ENCODE measurements around the gene RTN4RL2.

The RTN4RL2 gene

DNA sequence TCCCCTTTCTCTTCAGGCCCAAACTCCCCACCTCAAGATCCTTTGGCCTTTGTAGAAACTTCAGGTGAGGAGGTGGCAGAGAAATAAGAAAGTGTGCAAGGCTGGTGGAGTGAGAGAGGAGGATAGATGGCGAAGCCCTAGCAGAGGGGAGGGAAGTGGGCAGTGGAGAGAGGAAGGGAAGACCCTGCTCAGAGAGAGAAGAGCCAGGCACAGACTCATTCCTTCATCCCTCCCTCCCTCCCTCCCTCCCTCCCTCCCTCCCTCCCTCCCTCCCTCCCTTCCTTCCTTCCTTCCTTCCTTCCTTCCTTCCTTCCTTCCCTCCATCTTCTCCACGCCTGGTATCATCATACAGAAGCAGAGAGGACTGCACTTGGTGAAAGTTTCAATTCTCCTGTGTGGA, 21.0 kb downstream of the RTN4RL2 start:
- DNase-seq (ENCODE audit: low read depth): no peak

DNA sequence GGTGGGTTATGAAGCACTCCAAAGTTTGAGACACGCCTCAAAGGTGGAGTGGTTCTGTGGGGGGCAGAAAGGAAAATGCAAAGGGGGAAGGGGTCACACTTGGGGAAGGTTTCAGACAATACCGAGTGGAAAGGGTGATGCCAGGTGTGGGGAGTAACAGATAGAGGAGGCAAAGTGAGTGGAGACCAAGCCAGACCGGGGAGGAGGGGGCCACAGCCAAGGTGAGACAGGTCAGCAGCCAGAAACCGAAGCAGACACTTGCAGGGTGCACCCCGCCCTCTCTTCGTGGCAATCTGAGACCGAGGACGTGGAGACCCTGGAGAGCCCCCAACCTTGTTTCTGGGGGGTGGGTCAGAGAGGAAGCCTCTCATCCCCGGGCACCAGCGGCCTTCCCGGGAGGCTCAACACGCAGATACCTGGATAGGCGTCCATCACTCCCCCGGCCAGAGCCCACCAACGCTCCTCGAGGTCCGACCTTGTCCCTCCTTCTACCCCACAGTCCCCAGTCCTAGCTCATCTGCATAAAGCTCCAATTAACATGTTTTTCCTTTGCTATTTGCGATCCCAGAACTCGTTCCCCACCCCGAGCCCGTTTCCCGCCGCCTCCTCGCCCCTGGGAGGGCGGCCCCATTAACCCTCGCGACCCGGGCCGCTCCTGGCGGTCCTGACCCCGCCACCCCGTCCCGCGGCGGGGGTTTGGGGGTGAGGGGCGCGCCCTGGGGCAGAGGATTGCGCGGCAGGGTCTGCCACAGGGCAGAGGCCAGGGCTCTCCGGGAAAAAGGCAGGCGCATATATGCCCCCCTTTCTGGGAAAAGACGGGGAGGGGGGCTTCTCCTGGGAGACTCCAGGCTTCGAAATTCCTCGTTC, 21.8 kb downstream of the RTN4RL2 start:
- DNase-seq (ENCODE audit: low read depth): no peak

DNA sequence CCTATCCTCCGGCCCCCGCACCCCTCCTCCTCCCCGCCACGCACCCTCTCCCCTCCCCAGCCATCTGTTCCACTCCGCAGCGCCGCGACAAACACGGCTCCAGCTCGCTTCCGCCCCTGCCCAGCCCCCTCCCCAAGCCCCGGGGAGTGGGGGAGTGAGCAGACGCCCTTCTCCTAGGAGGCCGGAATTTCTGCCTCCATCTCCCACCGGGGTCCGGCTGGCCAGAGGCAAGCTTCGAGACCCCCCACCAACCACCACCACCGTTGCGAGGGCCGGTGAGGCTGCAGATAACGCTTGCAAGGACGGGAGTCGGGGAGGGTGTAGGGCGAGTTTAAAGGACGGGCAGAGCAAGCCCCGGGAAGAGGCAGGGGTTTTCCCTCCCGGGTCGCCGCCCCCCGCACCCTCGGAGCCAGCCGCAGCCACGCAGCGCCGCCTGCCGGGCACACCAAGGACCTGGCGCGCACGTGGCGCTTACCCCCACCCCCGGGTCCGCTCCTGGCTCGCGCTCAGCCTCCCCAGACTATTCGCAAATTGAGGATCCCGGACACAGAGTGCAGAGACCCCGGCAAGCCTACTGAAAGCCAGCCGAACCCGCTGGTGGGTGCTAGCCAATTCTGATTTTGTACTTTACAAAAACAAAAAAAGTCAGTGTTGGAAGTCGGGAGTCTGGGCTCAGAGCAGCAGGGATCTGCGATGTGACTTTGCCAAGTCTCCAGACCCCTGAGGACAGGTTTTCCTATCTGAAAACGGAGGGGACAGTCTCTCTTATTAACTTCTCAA, 22.6 kb downstream of the RTN4RL2 start:
- DNase-seq (ENCODE audit: low read depth): no peak

DNA sequence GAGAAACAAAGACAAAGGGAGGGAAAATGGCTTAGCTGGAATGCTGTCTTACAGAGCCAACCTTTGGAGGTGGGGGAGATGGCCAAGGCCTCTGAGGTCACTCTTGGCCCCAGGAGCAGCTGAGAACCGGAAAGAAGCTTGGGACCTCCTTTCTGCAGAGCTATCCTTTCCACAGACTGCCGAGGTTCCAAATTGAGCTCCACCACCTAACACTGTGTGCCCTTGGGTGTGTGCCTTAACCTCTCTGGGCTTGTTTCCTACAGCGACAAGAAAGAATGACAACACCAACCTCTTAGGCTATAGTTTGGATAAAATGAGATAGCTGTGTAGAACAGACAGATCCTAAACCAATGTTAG, 23.2 kb downstream of the RTN4RL2 start:
- DNase-seq (ENCODE audit: low read depth): no peak

DNA sequence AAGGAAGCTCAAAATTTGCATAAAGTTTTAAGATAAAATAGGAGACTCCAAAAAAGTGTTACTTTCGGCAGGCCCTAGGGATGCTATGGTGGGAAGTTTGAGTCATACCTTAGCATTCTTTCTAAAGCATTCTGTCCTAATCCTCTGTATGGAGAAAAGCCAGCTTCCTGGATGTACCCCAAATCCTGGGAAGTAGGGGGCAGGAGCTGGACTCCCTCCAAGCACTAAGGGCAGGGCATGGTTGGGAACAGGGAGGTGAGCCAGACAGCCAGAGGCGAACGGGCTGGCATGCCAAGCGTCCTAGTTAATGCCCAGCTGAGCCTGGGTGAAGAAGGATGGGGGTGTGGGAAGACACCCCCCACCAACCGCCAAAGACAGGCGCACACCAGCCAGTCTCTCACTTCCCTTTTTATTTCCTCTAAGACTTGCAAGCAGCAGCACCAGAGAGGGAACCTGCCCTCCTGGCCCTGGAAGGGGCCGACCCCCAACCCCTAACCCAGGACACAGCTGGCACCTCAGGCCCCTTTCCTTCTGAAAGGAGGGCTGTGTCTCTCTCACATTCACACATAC, 23.9 kb downstream of the RTN4RL2 start:
- no peak for DNase-seq (ENCODE audit: low read depth)

DNA sequence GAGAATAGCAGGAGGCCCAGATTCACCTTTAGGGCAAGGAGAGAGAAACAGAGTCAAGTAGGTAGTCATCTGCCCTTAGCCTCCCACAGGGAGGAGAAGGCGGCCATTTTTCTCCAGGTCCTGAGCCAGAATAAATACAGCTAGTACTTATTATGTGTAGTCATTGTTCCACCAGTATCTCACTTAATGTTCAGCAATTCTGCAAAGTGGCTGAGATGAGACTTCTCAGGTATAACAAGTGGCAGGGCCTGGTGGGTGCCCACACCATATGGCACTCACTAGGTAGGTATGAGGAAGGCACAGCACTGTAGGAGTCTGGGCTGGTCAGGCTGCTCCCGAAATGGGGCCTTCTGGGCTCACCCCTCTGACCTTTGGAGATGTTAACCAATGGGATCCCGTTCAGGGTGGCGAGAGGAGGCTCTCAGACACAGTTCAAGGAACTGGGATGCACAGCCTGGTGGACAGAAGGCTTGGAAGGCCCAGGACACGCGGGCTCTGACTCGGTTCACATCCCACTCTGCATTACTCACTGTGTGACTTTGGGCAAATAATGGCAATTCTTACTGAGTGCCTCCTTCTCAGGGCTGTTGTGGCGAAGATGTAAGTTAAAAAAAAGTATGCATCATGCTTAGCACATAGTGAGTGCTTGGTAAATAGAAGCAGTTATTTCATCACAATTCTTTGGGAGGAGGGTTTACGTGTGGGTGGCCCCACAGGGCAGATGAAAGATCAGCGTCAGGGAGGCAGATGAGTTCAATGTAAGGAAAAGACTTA, 25.1 kb downstream of the RTN4RL2 start:
- DNase-seq (ENCODE audit: low read depth): no peak

DNA sequence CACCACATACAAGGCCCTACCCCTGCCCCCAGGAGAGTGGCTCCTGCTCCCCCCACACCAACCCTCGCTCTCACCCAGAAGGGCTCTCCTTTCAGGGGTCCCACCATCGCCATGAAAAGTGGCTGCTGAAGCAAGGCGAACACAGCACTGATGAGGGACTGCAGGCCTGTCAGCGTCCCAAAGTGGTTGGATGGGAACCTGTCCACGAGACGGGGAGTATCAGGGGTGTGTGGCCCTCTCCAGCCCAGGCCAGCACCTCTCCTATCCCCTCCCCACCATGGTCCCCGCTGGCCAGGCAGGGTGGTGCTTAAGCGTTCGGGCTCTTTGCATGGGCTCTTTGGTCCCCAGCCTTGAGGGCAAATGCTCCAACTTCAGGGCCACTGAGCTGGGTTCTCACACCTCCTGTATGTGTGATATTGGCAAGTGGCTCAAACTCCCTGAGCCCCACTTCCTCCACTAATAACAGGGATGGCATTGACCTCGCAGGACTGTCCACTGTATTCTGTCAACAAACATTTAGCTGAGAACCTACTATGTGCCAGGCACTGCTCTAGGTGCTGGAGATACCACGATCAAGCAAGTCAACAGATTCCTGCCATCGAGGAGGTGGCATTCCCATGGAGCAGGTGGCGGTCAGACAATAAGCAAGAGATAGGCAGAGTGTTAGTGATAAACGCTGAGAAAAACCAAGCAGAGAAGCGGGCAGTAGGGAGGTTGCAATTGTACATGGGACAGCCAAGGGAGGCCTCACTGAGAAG, 26.9 kb downstream of the RTN4RL2 start:
- no peak for DNase-seq (ENCODE audit: low read depth)

DNA sequence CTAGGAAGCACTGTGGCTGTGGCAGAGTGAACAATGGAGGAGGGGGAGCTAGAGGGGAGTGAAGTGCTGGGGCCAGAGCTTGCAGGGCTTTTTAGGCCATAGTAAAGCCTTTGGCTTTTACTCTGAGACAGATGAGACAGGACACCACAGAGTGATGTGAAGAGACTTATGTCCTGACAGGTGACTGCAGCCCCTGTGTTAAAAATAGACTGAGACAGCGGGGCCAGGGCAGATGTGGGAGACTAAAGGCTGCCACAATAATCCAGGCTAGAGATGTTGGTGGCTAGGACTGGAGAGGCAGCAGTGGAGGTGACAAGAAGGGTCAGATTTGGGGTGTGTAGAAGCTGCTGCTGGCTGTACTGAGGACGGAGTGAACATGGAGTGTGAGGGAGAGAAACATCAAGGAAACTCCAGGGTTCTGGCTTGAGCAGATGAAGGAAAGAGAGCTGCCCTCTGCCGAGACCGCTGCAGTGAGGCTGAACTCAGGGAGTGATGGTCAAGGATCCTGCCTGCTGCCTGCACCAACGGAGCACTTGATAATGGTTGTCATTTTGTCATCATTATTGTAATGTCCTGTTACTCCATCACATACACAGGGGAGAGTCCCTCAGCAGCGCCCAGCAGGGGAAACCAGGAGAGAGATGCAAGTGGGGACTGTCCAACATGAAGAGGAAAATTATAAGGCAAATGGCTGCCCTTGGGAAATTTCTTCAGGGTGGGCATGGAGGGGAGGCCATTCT, 27.8 kb downstream of the RTN4RL2 start:
- DNase-seq (ENCODE audit: low read depth): no peak

DNA sequence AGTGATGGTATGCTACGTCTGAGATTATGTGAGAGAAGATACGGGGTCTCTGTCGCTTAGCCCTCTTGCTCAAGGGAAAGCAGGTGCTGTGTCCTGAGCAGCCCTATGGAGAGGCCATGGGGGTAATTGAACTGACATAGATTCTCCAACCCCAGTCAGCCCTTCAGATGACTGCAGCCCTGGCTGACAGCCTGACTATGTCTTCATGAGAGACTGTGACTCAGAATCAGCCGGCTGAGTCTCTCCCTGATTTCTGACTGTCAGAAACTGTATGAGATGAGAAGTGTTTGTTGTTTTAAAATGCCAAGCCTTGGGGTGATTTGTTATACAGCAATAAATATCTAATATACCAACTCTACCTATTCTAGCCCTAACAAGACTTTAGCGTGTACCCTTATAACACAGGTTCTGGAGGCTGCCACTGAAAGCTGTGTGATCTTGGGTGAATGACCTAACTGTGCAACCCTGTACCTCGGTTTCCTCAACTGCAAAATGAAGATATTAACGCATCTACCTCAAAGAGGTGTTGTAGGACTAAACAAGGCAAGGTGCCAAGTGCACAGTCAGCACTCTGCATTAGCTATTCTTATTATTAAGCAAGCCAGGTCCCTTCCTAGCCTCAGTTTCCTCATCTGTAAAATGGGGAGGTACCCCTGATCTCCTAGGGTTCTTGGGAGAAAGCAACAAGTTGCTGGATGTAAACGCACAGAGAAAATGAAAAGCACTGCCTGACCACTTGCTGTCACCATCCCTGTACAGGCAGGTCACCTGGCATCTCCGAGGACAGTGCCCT, 30.3 kb downstream of the RTN4RL2 start:
- no peak for DNase-seq (ENCODE audit: low read depth)

DNA sequence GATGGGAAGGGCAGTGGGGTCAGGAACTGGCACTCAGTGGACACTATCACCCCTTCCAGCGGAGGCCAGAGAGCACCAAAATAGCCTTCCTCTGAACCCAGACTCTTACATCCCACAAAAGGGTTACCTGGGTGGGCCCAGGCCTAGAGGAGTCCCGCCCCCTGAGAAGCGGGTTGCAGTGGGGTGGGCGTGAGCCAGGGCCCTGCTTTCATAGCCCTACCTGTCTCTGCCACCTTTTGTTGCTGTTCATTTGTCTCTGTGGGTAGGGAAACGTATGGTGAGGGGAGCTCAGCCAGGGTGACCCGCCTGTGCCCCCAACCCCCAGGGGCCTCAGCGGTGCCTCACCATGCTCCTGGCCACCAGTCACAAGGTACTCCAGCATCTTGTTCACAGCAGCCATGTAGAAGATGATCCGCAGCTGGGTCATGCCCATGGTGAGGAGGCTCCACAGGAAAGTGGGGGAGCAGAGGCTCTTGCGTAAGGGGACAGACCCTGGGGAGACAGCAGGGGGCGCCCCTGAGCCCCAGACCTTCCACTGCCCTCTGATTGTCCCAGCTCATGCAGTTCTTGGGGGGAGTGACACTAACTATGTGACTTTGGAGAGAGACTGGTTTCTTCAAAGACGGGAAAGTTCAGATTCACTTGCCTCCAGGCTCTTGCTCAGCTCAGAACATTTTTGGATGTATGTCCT, 31.2 kb downstream of the RTN4RL2 start:
- no peak for DNase-seq (ENCODE audit: low read depth)

DNA sequence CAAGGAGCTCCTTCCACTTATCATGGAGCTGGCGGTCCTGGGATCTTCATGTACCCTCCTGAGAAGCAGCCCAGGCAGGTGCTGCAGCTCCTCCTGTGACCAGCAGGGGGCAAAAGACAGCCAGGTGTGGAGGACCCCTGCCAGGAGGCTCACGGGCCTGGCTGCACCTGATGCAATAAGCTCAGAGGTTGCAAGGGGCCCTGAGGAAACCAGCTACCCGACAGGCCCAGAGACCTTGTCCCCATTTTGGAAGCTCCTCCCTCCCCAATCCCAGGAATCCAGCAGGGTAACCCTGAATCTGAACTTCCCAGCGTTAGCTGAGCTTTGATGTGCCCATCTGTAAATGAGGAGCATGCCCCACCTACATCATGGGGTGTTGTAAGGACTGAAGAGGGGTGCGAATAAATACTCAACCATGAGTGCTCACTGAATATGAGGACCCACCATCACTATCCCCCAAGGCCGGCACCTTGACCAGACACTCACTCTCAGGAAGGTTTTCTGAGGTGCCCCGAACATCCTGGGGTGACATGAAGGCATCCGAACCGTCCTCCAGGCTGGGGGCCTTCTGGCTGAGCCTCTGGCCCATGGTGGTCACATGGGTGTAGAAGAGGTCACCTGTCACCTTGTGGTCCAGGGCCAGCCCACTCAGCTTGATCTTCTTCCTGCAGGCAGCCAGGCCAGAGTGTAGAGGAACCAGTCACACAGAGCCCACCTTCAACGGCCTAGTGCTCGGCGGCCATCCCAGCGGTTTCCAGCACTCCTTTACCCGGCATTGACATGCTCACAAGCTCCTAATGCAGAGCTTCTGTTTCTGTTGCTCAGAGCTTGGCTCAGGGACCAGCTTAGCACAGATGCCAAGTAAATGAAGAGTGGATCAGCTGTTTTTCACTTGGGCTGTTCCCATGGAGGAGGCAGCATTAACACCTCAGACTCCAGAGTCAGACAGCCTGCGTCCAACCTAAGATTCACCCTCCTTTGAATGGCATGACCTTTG, 33.5 kb downstream of the RTN4RL2 start:
- DNase-seq (ENCODE audit: low read depth): no peak

DNA sequence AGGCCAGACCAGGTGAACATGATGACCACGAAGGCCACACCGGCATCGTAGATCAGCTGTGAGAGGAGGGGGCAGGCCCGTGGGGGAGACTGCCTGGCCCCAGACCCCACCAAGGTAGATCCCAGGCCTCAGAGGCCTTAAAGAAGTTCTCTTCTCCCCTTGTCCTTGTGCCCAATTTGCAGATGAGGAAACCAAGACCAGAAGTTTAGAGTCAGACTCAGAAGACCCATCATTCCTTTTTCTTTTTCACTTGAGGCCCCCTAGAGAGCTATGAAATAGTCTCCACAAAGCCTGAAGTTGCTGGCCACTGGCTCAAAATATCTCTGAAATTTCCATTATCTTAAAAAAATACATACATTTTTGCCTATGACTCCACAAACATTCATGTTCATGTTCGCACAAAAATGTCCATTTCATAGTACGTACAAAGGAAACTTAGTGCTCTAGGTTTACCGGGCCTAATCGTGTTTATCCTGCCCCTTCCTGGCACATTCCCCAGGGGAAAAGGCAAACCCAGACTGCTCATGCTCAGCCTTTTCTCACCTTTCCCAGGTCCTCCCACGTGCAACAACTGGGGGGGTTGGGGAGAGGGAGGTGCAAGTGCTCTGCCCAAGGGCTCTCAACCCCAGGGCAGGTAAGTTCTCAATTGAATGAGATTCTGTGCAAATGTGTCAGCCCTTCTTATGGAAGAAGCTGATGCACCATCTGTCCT, 35.9 kb downstream of the RTN4RL2 start:
- no peak for DNase-seq (ENCODE audit: low read depth)

DNA sequence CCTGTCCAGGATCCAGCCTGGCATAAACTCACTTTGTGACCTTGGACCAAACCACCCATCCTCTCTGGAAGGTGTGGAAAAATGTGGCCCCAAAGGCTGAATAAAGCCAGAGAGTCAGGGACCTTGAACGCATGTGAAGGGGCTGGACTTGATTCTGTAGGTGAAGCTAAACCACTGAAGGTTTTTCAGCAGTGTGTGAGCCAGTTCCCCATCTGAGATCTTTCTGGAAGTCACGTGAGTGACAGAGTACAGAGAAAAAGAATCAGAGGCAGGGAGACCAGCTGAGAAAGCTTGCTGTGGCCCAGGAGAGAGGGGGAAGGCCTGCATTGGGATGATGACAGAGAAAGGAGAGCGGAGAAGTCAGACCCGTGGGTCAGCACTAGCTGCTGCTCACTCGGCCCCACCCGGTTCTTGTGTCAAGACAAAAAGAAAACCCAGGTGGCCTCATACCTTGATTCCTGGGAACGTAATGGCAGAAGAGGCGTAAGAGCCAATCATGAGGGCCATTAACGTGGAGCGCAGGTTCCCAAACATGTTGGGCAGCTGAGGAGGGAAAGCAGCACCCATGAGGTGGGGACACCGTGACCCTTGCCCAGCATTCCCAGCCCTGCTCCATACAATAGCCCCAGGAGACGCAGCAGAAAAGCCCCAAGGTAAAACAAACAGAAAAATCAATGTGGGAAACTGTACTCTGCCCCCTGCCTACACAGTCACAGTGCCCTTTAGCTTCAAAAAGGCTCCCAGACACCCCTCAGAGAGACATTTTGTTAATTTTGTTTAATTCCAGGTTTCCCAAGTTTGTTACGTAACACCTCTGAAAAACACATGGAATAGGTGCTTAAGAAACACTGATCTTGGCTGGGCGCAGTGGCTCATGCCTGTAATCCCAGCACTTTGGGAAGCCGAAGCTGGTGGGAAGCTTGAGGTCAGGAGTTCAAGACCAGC, 37.2 kb downstream of the RTN4RL2 start:
- DNase-seq (ENCODE audit: low read depth): no peak

DNA sequence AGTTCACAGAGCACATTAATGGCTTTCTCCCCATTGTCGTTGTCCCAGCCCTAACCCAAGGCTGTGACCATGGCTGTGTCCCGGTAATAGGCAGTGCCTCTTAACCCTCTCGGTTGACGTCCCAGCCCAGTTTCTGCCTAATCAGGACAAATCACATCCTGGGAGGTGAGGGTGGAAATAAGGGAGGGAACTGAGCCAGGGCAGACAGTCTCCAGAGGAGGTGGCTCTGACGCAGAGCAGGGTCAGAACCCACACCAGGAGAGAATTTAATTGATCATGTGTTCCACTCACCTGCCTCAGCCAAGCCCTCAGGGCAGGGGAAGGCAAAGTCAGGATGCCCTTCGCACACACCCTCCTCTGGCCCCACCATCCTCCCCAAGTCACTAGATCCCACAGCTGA, 38.2 kb downstream of the RTN4RL2 start:
- no peak for DNase-seq (ENCODE audit: low read depth)

DNA sequence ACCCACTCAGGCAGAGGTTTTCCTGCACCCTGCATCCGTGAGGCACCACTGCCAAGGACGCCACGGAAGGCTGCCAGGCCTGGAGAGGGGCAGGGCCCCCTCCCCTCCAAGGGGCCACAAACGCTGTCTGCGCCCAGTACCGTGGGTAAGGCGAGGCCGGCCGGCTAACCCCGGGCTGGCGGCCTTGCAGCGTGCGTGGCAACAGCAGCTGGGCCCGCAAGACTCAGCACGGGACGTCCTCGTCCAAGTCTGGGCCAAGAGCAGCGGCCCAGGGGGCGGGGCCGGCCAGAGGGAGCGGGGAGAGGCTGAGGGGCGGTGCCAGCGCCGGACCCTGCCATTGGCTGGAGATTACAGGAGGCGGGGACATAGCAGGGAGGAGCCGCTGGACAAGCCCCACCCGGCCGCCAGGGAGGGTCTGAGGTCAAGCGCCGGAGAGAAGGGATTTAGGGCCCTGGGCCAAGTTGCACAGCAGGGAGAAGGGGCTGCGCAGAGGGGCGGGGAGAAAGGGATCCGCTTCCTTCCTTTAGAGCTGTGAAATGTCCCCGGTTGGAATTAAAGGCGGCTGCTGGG, 39.2 kb downstream of the RTN4RL2 start:
- DNase-seq (ENCODE audit: low read depth): no peak

DNA sequence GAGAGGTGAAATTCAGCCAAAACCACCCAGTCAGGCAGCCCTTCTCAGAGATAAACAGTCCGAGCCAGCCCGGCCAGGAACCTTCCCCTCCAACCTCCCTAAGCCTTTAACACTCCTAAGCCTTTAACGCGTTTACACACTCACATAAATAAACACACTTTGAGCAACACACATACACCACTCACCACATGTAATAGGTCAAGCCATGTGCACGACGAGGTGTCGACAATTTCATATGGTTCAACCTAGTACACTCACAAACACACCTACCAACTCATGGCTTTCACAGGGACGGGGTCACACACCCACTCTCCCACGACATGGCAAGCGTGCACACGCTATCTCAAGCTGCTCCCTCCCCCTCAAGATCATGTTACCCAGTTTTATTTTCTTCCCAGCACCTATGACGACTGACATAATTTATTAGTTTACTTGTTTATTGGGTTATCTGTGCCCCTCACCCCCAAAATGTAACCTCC, 39.7 kb downstream of the RTN4RL2 start:
- DNase-seq (ENCODE audit: low read depth): no peak

All from HS-5 (cell line).